Natural killer cell (primary cell): Measurements from ENCODE around the gene KRAS. TPM values are rescaled to one million over a fixed set of nuclear protein-coding genes. Genes with fewer than 3 reads are reported as not detected.

Experiments used
- ATAC-seq, 3 donors: fragments of 150-1000 bp in 2 of 3; fragments of 200-7000 bp in 1 of 3; cut with Tn5 transposase; 1 replicate in 1 of 3; 2 replicates in 2 of 3; pipeline ENCODE4 v1.10.0; 2021; ENCODE audit warnings: mild to moderate bottlenecking in 2 of 3, moderate library complexity in 2 of 3
- DNase-seq, 2 donors: peaks; one replicate each; pipeline versions ENCODE4 v3.0.0 to v3.0.0-alpha.2; 2013 to 2021; ENCODE audit warnings: mixed read lengths in 1 of 2
- H3K27ac ChIP-seq: one replicate; pipeline ENCODE4 v1.5.1; 2013; ENCODE audit warnings: mild to moderate bottlenecking, low read length
- H3K27me3 ChIP-seq: one replicate; pipeline ENCODE4 v1.6.1; 2013; ENCODE audit warnings: low read length; ENCODE audit not compliant: control insufficient read depth, insufficient read depth
- H3K36me3 ChIP-seq: one replicate; pipeline ENCODE4 v1.6.1; 2013; ENCODE audit warnings: low read length; ENCODE audit not compliant: control insufficient read depth, insufficient read depth
- H3K4me1 ChIP-seq: one replicate; pipeline ENCODE4 v1.6.1; 2013; ENCODE audit warnings: low read length; ENCODE audit not compliant: control insufficient read depth, insufficient read depth
- H3K4me3 ChIP-seq: one replicate; pipeline ENCODE4 v1.5.1; 2013; ENCODE audit warnings: low read length
- H3K9me3 ChIP-seq: one replicate; pipeline ENCODE4 v1.6.1; 2013; ENCODE audit warnings: low read length; ENCODE audit not compliant: control insufficient read depth, insufficient read depth
- H3K27ac Mint-ChIP-seq, 2 donors: one replicate each; pipeline ENCODE4 v1.8.0; 2022; ENCODE audit warnings: mild to moderate bottlenecking in 2 of 2, mixed read lengths in 2 of 2, moderate library complexity in 1 of 2
- H3K27me3 Mint-ChIP-seq, 2 donors: one replicate each; pipeline ENCODE4 v1.8.0; 2022; ENCODE audit warnings: low read depth in 2 of 2, mixed read lengths in 2 of 2
- H3K36me3 Mint-ChIP-seq: one replicate; pipeline ENCODE4 v1.8.0; 2022; ENCODE audit warnings: mixed read lengths
- H3K4me1 Mint-ChIP-seq, 2 donors: one replicate each; pipeline ENCODE4 v1.8.0; 2022; ENCODE audit warnings: mixed read lengths in 2 of 2
- H3K4me3 Mint-ChIP-seq: one replicate; pipeline ENCODE4 v1.8.0; 2022; ENCODE audit warnings: mild to moderate bottlenecking, moderate library complexity, mixed read lengths
- H3K9me3 Mint-ChIP-seq, 2 donors: one replicate each; pipeline ENCODE4 v1.8.0; 2022; ENCODE audit warnings: mixed read lengths in 2 of 2
- WGBS: methylation state at CpG from one replicate; pipeline ENCODE4 v1.1.7; 2013; ENCODE audit warnings: missing lambda C conversion rate; ENCODE audit not compliant: insufficient coverage; 5-methylcytosine and 5-hydroxymethylcytosine counted together
- intact Hi-C: fragments of 100-400 bp; cut with micrococcal nuclease; formaldehyde crosslinking; loops from one replicate; pipeline ENCODE4 v1.14.2; 2022
- total RNA-seq, 4 donors: library from RNA; stranded (reverse); fragments of 120-200 nt in 1 of 4; gene quantifications; one replicate each; pipeline versions ENCODE4 v1.2.3 to v1.2.4, GENCODE V29; 2013 to 2022
- TF ChIP-seq, protein P1 (sequence below): fragments of 200-600 bp; IDR thresholded peaks from one replicate; pipeline ENCODE4 v1.8.0; 2022; ENCODE audit warnings: antibody characterized with exemption

KRAS gene
- total RNA-seq, 3 donors from 2014 or later (not counting 1 experiment from before 2014, with no cell fraction given) = 33.3 to 39.6 (median 35.7) TPM

DNA sequence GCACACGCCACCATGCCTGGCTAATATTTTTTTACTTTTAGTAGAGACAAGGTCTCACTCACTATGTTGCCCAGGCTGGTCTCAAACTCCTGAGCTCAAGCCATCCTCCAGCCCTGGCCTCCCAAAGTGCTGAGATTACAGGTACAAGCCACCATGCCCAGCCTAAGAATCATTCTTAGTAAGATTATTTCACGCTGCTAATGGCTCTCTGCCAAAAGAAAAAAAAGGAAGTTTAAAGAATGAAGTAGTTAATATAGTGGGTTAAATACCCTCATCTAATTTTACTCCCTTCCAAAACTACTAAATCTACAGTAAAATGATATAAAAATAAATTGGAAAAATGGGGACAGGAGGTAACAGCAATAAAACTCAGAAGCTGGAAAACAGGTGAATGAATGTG is 53.1 kb downstream of the KRAS start:
- H3K27me3 Mint-ChIP-seq = no peaks in the 10 kb centered on the region
- Histone ChIP-seq H3K27me3 (no peaks in the 10 kb centered on the region), H3K4me3 (no peak overlapping the region), H3K9me3 (no peaks in the 10 kb centered on the region), H3K36me3 (no peaks in the 10 kb centered on the region), H3K27ac (no peak overlapping the region), H3K4me1 (peaks cover 6% of the 10 kb centered on the region)
- ATAC-seq = no peak
- no peaks in the 10 kb centered on the region for H3K36me3 Mint-ChIP-seq
- H3K27ac Mint-ChIP-seq = peak overlapping the region; percentile 58 to 99
- TF ChIP-seq, protein P1, sequence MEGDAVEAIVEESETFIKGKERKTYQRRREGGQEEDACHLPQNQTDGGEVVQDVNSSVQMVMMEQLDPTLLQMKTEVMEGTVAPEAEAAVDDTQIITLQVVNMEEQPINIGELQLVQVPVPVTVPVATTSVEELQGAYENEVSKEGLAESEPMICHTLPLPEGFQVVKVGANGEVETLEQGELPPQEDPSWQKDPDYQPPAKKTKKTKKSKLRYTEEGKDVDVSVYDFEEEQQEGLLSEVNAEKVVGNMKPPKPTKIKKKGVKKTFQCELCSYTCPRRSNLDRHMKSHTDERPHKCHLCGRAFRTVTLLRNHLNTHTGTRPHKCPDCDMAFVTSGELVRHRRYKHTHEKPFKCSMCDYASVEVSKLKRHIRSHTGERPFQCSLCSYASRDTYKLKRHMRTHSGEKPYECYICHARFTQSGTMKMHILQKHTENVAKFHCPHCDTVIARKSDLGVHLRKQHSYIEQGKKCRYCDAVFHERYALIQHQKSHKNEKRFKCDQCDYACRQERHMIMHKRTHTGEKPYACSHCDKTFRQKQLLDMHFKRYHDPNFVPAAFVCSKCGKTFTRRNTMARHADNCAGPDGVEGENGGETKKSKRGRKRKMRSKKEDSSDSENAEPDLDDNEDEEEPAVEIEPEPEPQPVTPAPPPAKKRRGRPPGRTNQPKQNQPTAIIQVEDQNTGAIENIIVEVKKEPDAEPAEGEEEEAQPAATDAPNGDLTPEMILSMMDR = no peak
- no peak overlapping the region for H3K4me3 Mint-ChIP-seq
- peaks cover 26 to 37% of the 10 kb centered on the region in 2 donors for H3K4me1 Mint-ChIP-seq
- no peak for DNase-seq
- no peaks in the 10 kb centered on the region for H3K9me3 Mint-ChIP-seq
- WGBS = 100% methylated on average over 1 of the region's 2 CpGs
- intact Hi-C loops = loop anchor here (5.0 kb wide), 1 partner anchor 55 kb away; the partner anchor contains the start of gene KRAS

DNA sequence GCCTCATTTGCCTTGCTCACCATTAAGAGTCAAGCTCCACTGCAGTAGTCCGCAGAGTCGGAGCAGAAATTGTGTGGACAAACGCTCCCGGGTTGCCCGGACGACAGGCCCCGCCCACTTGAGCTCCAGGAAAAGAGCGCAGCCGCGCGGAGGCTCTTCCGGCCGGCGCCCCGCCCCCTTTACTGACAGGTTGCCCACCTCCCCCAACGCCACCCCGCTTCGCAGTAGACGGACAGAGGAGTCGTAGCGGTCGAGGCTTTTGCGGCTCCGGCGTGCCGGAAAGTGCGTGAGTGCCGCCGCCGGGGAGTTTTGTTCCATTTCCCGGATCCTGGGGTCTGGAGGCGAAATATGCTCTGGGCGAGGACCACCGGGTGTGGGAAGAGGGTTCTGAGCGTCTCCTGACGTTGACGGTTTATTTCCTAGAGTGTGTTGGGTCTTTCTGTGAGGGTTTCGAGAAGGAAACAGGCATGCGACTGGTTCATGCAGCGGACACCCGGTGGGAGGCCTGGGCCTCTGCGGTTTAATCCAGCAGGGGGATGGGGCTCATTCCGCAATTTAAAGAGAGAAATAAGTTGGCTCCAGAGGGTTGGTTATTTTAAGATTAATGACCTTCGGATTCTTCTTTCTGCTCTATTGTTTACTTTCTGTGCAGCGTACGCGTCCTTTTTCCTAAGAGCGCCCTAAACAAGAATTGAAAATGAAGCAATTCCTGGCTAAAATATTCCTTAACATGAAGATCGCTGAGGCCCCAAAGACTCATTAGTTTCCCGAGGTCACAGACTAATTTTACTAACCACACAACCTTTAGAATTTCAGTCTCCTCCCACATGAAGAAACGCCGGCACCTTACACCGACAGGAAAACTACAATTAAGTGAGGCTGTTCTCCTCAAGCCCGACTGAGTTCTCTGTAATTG is 55.4 kb downstream of the KRAS start, which contains the start of the genes DNAI7 and ETFRF1:
TSS of gene DNAI7 (minus strand) at position 105 of the 916 bp plus-strand sequence. CDS start at position 23, 82 bp downstream.
TSS of gene ETFRF1 (plus strand) at position 182 of the 916 bp plus-strand sequence. CDS start 8,720 bp downstream, outside the sequence.
- Mint-ChIP-seq H3K36me3 (no peaks in the 10 kb centered on the region), H3K27me3 (no peaks in the 10 kb centered on the region), H3K27ac (peak within 1 kb of the TSS; percentile 99), H3K4me1 (peaks cover 21 to 31% of the 10 kb centered on the region in 2 donors), H3K4me3 (peak within 1 kb of the TSS; percentile 99), H3K9me3 (no peaks in the 10 kb centered on the region)
- WGBS = under 1% methylated on average over 53 of the region's 54 CpGs
- ATAC-seq (peak; percentile 97 to 100 (median 98)), DNase-seq (peak; percentile 98 to 99)
- intact Hi-C loops = loop anchor here (2.0 to 5.0 kb wide), 2 partner anchors 57 to 143 kb away; partner anchors contain the start of gene KRAS
- H3K9me3 ChIP-seq = no peaks in the 10 kb centered on the region
- no peaks in the 10 kb centered on the region for H3K27me3 ChIP-seq
- H3K36me3 ChIP-seq = no peaks in the 10 kb centered on the region
- TF ChIP-seq, protein P1 = no peak
- peaks cover 6% of the 10 kb centered on the region for H3K4me1 ChIP-seq
- H3K4me3 ChIP-seq = peak within 1 kb of the TSS; percentile 85
- H3K27ac ChIP-seq = peak within 1 kb of the TSS; percentile 95

DNA sequence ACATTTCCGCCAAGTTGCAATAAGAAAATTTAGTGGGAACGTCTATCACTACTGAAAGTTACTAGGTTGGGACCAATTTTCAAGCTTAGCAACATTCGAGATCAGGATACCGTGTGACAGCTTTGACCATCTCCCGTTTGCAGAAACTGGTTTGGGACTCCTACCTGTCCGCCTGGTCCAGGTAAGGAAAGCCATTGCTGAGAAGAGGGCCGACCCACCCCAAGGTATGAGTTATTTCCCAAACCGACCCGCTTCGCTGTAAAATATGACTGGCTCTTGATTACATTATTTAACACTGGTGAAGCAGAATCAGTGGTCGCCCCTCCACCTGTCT is 56.0 kb downstream of the KRAS start:
- peak overlapping the region; percentile 85 for H3K4me3 ChIP-seq

More for the DNA sequence above, 56.0 kb downstream of the KRAS start:
- WGBS = 12% methylated on average over 11 of the region's 11 CpGs
- peak overlapping the region; percentile 95 for H3K27ac ChIP-seq
- H3K27ac Mint-ChIP-seq = peak overlapping the region; percentile 99
- H3K4me1 Mint-ChIP-seq = peaks cover 21 to 27% of the 10 kb centered on the region in 2 donors
- no peaks in the 10 kb centered on the region for H3K9me3 Mint-ChIP-seq
- no peaks in the 10 kb centered on the region for H3K27me3 ChIP-seq
- no peaks in the 10 kb centered on the region for H3K27me3 Mint-ChIP-seq
- intact Hi-C loops = loop anchor here (2.0 to 5.0 kb wide), 2 partner anchors 58 to 142 kb away; partner anchors contain the start of gene KRAS
- H3K36me3 Mint-ChIP-seq = no peaks in the 10 kb centered on the region
- peaks cover 6% of the 10 kb centered on the region for H3K4me1 ChIP-seq
- H3K9me3 ChIP-seq = no peaks in the 10 kb centered on the region
- TF ChIP-seq, protein P1 = no peak
- ATAC-seq (no peak), DNase-seq (no peak)
- no peaks in the 10 kb centered on the region for H3K36me3 ChIP-seq
- H3K4me3 Mint-ChIP-seq = peak overlapping the region; percentile 99
